GM18505 (cell line): ENCODE data around the gene TAGLN3.
"Not testable (repeated sequence)": the region's sequence is repeated elsewhere in the genome, so short reads cannot be mapped to it uniquely, and the experiment has no call there.

Experiments
- ATAC-seq: cut with Tn5 transposase; IDR thresholded peaks from one replicate; pipeline ENCODE4 v1.9.1; 2021; ENCODE audit not compliant: unreplicated experiment
- POLR2A ChIP-seq: IDR thresholded peaks from 4 replicates; pipeline ENCODE4 v1.6.1; 2011; ENCODE audit warnings: borderline replicate concordance; ENCODE audit not compliant: insufficient read depth, insufficient read length; ENCODE audit errors: extremely low read depth

The TAGLN3 gene

GRCh38 chr3:112027826-112028225 lies 29.1 kb downstream of the TAGLN3 start:
- ATAC-seq: no peak
- TF ChIP-seq POLR2A: no peak

- no peak for ATAC-seq
- TF ChIP-seq POLR2A: no peak
Observed at GRCh38 chr3:112030901-112031300, 32.2 kb downstream of the TAGLN3 start.

GRCh38 chr3:112032098-112032731 lies 33.5 kb downstream of the TAGLN3 start:
- TF ChIP-seq POLR2A: no peak
- no peak for ATAC-seq

GRCh38 chr3:112034436-112034835 lies 35.7 kb downstream of the TAGLN3 start, which contains the start of gene TMPRSS7:
Gene TMPRSS7 (plus strand): TSS chr3:112034736. CDS start chr3:112034846, 110 bp downstream.
- no peak for TF ChIP-seq POLR2A
- no peak for ATAC-seq

GRCh38 chr3:112035241-112035640 lies 36.5 kb downstream of the TAGLN3 start:
- TF ChIP-seq POLR2A: no peak
- ATAC-seq: no peak

- not testable (repeated sequence) for ATAC-seq
Observed at GRCh38 chr3:112037194-112037593, 38.5 kb downstream of the TAGLN3 start.

GRCh38 chr3:112038863-112039262 lies 40.1 kb downstream of the TAGLN3 start:
- TF ChIP-seq POLR2A: no peak
- no peak for ATAC-seq

GRCh38 chr3:112041321-112041720 lies 42.6 kb downstream of the TAGLN3 start:
- TF ChIP-seq POLR2A: no peak
- no peak for ATAC-seq

- no peak for TF ChIP-seq POLR2A
- ATAC-seq: no peak
Observed at GRCh38 chr3:112042842-112043280, 44.1 kb downstream of the TAGLN3 start.

GRCh38 chr3:112043621-112044201 lies 45.0 kb downstream of the TAGLN3 start:
- ATAC-seq: peak; percentile 87
- TF ChIP-seq POLR2A: no peak

- no peak for ATAC-seq
Observed at GRCh38 chr3:112046599-112046998, 47.9 kb downstream of the TAGLN3 start.

GRCh38 chr3:112047264-112047663 lies 48.5 kb downstream of the TAGLN3 start:
- TF ChIP-seq POLR2A: no peak
- ATAC-seq: no peak

More at GRCh38 chr3:112046599-112046998, 47.9 kb downstream of the TAGLN3 start:
- TF ChIP-seq POLR2A: no peak

GRCh38 chr3:112048911-112049310 lies 50.2 kb downstream of the TAGLN3 start:
- ATAC-seq: no peak
- no peak for TF ChIP-seq POLR2A

GRCh38 chr3:112053229-112053628 lies 54.5 kb downstream of the TAGLN3 start:
- no peak for TF ChIP-seq POLR2A
- no peak for ATAC-seq
